GM18861 (cell line): ENCODE measurements around the gene UBA1.
"Not testable (repeated sequence)": the region's sequence is repeated elsewhere in the genome, so short reads cannot be mapped to it uniquely, and the experiment has no call there.

Experiments used
- ATAC-seq: cut with Tn5 transposase; IDR thresholded peaks from one replicate; pipeline ENCODE4 v1.9.1; 2021; ENCODE audit not compliant: unreplicated experiment

UBA1 gene

GRCh38 chrX:47247999-47248320, 54.3 kb downstream of the UBA1 start:
- no peak for ATAC-seq

DNA sequence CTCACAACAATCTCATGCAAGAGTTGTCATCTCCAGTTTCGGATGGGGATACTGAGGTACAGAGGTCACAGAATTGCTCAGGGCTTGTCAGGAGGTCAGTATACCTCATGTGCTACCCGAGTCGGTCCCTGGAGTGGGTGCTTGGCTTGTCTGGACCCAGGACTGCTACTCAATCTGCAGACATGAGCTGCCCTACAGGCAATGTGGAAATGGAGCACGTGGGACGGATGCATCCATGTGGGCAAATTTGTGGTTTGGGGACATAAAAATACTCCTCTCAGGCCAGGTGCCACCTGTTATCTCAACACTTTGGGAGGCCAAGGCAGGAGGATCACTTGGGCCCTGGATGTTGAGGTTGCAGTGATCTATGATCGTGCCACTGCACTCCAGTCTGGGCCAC, 54.9 kb downstream of the UBA1 start:
- no peak for ATAC-seq

- no peak for ATAC-seq
Measured at GRCh38 chrX:47250017-47250347, 56.4 kb downstream of the UBA1 start.

- not testable (repeated sequence) for ATAC-seq
Measured at GRCh38 chrX:47257620-47258019, 64.0 kb downstream of the UBA1 start.
